CD4-positive, alpha-beta T cell treated with Interleukin-17A for 1 hour (primary cell): ENCODE data around the gene BAMBI.
"Not testable (repeated sequence)": the region's sequence is repeated elsewhere in the genome, so short reads cannot be mapped to it uniquely, and the experiment has no call there.

Experiments used
- DNase-seq: peaks from one replicate; pipeline ENCODE4 v3.0.0-alpha.2; 2020

BAMBI gene

GRCh38 chr10:28676968-28677887 lies at the start of gene BAMBI:
Gene BAMBI, plus strand, starts transcription at chr10:28677521. Its CDS starts 377 bp downstream, at chr10:28677898.
- peak; percentile 88 for DNase-seq

- peak; percentile 58 for DNase-seq
These were observed 49.0 kb upstream of the BAMBI start for GRCh38 chr10:28628184-28628893.

GRCh38 chr10:28631896-28632583 lies 45.3 kb upstream of the BAMBI start:
- no peak for DNase-seq

DNA sequence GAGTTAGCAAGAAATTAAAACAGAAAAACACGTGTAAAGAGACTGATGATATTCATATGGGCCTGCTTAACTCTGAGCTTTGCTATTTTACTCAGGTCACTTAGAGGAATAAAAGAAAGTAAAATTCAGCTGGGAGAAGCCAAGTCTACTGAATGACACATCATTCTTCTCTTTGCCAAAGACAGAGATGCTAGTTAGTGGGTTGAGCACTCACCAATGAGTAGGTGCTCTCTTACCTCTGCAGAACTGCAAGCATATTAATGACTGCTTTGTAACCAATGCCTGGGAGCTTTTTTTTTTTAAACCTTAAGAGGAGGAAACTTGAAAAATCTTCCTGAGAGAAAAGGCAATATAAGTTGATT lies 44.8 kb upstream of the BAMBI start:
- DNase-seq = no peak

DNA sequence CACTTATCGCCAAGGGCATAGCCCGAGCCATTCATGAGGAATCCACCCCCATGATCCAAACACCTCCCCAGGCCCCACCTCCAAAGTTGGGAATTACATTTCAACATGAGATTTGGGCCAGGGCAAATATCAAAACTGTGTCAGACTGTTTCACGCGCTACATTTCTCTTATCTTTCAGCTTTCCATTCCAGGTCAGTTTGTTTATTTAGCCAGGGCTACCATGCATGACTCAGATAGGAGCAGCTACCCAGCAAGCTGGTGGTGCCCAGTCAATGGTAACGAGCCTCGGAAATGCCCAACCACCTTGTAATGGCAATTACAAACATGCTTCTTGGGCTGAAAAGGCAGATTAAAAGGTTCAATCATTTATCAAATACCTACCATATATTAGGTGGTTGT lies 43.6 kb upstream of the BAMBI start:
- no peak for DNase-seq

DNA sequence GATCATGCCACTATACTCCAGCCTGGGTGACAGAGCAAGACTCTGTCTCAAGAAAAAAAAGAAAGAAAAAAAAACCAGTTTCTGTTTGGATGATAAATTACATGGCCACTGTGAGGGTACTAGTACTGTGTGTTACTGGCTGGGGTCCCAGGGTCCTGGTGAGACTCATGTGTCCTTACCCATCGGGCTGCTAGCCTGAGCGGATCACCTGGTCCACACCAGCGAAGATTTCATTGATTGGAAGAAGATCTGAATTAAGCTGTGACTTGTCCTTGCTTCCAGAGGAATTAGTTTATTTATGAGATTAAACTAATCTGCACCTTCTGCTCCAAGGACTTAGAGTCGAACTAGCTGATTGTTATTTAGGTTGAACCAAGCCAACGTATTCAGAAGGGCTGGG lies 40.0 kb upstream of the BAMBI start:
- DNase-seq = no peak

- DNase-seq = no peak
These were observed 38.9 kb upstream of the BAMBI start for GRCh38 chr10:28638392-28638791.

GRCh38 chr10:28640551-28640950 lies 36.8 kb upstream of the BAMBI start:
- DNase-seq = no peak

GRCh38 chr10:28644647-28645046 lies 32.7 kb upstream of the BAMBI start:
- DNase-seq = no peak

DNA sequence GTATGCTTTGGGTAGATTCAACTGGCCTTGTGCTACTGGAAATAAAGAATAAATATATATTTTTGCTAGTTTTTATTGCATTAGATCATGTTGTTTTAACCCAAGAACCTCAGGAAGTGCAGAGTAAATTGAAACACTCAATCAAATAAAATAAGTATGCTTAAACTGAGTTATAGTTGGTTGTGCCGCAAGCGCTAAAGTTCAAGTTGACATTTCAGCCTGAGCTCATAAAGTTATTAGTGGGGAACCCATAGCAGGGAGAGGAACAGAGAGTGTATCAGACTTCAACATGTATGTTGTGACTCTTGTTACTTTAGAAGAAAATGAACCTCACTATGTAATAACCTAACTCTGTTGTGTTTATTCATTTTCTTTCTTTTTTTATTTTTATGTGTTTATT lies 25.2 kb upstream of the BAMBI start:
- DNase-seq = no peak

- no peak for DNase-seq
These were observed 24.6 kb upstream of the BAMBI start for GRCh38 chr10:28652703-28653102.

DNA sequence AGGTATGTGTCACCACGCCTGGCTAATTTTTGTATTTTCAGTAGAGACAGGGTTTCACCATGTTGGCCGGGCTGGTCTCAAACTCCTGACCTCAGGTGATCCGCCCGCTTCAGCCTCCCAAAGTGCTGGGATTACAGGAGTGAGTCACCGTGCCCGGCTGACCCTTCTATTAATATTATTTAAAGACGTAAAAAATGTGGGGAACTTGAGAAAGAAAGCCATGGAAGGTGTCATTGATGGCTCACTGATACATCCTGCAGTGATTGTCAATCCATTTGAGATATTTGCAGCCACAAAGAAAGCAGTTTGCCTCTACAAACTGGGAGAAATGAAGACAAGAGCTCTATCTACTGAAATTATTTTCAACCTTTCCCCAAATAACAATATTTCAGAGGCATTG lies 18.5 kb upstream of the BAMBI start:
- not testable (repeated sequence) for DNase-seq

DNA sequence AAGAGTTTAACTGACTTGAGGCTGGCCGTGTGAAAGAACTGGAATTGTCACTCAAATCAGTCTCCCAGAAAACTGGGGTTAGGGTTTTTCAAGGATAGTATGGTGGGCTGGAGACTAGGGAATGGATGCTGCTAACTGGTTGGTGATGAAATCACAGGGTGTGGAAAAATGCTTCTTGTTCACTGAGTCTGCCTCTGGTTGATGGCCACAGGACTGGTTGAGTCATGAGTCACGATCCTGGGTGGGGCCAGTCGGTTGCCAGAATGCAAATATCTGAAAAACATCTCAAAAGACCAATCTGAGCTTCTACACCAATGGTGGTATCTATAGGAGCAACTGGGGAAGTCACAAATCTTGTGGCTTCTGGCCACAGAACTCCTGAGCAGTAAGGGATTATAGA lies 16.3 kb upstream of the BAMBI start:
- no peak for DNase-seq

- peak; percentile 73 for DNase-seq
These were observed 13.5 kb upstream of the BAMBI start for GRCh38 chr10:28663576-28664368.

- DNase-seq = no peak
These were observed 13.0 kb upstream of the BAMBI start for GRCh38 chr10:28664369-28664740.

DNA sequence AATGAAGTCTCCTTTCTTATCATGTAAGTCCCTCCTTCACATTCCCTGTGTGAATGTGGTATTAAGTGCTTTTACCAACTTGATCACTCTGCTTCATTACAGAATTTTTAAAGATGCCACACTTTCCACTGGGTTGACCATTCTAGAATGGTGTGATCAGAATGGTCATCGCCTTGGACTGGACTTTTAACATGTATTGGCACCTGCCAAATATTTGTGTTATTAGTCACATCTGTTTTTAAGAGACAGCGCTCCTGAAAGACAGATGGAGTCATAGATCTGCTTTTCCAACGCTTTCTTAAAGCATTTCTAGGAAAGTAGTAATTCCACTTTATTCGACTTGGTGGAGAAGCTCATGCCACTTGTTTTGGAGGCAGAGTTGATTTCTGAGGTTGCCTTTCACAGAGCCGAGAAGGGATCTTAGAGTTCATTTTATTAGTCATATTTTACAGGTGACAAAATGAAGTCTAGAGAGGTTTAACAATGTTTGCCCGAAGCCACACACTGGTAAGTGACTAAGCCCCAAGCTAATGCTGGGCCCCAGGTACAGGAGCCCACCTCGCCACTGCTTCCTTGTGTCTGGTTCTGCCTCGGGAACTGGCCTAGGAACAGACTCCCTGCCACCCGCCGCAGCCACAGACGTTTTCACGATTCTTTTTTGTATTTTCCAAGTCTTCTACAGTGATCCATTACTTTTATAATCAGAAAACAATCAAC lies 10.4 kb upstream of the BAMBI start:
- DNase-seq = no peak

DNA sequence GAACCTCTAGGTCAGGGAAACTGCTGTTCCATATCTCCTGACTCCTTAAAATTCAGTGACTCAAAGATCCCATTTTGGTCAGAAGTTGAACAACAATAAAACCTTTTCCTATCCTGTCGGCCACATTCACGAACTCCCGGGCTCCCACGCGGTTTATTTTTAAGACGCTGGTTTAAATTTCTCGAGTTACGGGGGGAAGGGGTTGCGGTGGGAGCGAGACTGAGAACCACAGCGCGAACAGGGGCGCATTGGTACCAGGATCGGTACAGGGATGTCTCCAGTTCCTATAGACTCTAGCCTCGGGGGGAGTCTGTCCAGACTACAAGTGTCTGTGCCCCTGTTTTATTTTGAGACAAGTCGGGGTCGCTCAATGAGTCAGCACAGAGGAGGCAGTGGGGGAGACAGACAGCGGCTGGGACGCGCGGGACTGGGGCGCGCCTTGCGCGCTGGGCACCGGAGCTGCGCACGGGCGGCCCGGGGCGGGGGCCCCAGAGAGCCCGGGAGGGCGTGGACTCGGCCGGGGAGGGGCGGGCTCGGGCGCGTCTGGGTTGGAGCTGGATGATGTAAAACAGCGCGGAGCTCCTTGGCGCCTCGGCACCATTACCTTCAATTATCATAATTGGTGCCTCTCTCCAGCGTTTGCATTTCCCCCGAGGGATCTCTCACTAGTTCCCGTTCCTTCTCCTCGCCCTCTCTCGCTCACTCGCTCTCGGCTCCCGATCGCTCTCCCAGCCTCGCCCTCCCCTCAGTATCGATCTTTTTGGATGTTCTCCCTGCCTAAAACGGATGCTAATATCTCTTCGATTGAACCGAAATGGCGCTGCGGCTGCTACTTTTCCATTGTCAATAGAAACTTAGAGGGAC lies 8.7 kb upstream of the BAMBI start:
- peak; percentile 40 for DNase-seq

DNA sequence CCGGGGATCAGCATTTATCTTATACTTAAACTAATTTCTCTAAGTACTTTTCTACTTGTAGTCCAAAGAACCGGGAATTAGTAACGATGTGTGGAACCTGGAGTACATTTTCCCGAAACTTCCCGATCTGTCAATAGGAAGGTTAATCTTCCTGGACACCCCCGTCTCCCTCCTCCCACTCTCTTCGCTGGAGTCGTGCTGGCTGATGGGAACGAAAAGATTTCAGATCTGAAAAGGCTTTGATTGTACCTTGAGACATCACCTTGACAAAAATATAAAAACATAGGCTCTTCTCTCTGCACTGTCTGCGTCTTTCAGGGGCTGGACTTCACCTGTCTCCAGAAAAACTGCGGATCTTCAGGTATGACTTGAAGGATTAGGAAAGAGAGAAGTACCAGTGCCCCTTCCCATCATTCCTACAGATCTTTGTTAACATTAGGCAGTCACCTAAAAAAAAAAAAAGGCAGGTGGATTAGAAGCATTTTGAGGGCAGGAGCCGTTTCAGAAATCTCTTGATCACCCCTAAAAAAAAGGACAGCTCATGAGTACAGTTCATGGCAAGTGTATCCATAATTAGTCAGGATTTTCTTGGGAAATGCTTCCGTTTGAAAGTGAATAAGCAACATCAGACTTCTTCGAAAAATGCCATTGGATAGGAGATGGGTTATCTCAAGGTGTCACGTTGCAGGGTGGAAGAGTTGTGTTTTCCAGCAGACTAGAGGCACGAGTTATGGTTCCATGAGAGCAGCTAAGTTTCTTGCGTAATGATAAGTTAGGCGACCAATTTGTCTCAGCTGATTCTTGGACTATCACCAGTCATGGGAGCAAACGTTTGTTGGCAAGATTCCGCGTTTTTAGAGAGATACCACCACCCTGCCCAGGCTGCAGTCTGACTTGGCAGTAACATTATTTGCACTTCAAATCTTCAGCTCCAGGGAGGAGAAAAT lies 7.8 kb upstream of the BAMBI start:
- no peak for DNase-seq

GRCh38 chr10:28674782-28675181 lies 2.5 kb upstream of the BAMBI start:
- DNase-seq = no peak
